Activated CD4-positive, alpha-beta T cell treated with anti-CD3 and anti-CD28 coated beads for 36 hours (primary cell): ENCODE data around the gene DPH1. TPM values are rescaled to one million over a fixed set of nuclear protein-coding genes. Genes with fewer than 3 reads are reported as not detected.

ENCODE experiments used
- ATAC-seq: fragments of 200-7000 bp; cut with Tn5 transposase; one replicate; pipeline ENCODE4 v1.10.0; 2021; ENCODE audit warnings: mild to moderate bottlenecking, moderate library complexity
- CTCF ChIA-PET: fragments of 350-600 bp; sonication (Branson Sonifier 250); formaldehyde crosslinking; loops from one replicate; lab custom pipeline; 2021; ENCODE audit warnings: antibody characterized with exemption; lab: Charles Lee
- POLR2A ChIA-PET: fragments of 350-600 bp; sonication (Branson Sonifier 250); formaldehyde crosslinking; loops from one replicate; lab custom pipeline; 2021; ENCODE audit warnings: antibody characterized with exemption, inconsistent platforms; lab: Charles Lee
- DNase-seq: peaks from one replicate; pipeline ENCODE4 v3.0.0-alpha.2; 2020
- H3K27ac Mint-ChIP-seq: one replicate; pipeline ENCODE4 v1.8.0; 2021; ENCODE audit warnings: mixed read lengths
- H3K27me3 Mint-ChIP-seq: one replicate; pipeline ENCODE4 v1.8.0; 2021; ENCODE audit warnings: mixed read lengths
- H3K36me3 Mint-ChIP-seq: one replicate; pipeline ENCODE4 v1.8.0; 2021; ENCODE audit warnings: low read depth, mixed read lengths
- H3K4me1 Mint-ChIP-seq: one replicate; pipeline ENCODE4 v1.8.0; 2021; ENCODE audit warnings: mixed read lengths
- H3K4me3 Mint-ChIP-seq: one replicate; pipeline ENCODE4 v1.8.0; 2021; ENCODE audit warnings: mild to moderate bottlenecking, moderate library complexity, mixed read lengths
- H3K9me3 Mint-ChIP-seq: one replicate; pipeline ENCODE4 v1.8.0; 2021; ENCODE audit warnings: low read depth, mixed read lengths
- intact Hi-C, 2 experiments: fragments of 100-400 bp; cut with DNase I in 1 of 2; cut with micrococcal nuclease in 1 of 2; formaldehyde crosslinking; loops; one replicate each; pipeline versions ENCODE4 v1.14.2 to v1.15.1; 2022 to 2024; cut with DNase I, micrococcal nuclease
- total RNA-seq, 2 experiments: library from RNA; stranded (reverse); gene quantifications; one replicate each; pipeline ENCODE4 v1.2.3, GENCODE V29; 2021

DPH1 gene
- total RNA-seq, 2 experiments from 2014 or later = 29.1 to 37.0 TPM

DNA sequence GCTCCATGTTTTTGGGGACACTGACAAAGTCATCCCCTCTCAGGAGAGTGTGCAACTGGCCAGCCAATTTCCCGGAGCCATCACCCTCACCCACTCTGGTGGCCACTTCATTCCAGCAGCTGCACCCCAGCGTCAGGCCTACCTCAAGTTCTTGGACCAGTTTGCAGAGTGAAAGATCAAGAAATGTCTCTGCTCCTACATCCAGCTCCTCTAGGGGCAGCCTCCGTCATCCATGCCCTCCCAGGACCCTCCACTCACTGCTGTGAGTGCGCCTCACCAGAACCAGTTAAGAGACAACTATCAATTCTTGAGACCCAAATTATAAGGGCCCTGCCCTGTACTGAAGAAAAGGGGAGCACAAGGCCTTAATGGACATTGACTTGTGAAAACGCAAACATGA lies 13.0 kb downstream of the DPH1 start:
- ChIA-PET CTCF (interaction anchor here (0.5 kb wide), 1 partner anchor 175 kb away, joined by 3 read pairs; no protein-coding TSS in a partner anchor), POLR2A (no interaction called here)
- intact Hi-C loops = loop anchor here (2.0 to 5.0 kb wide), 3 partner anchors 326 to 394 kb away; partner anchors contain the start of gene RILP (in 1 of the 2)
- H3K27ac Mint-ChIP-seq = peak overlapping the region; percentile 95
- H3K4me1 Mint-ChIP-seq = peaks cover 23% of the 10 kb centered on the region
- peak overlapping the region; percentile 95 for H3K4me3 Mint-ChIP-seq
- no peaks in the 10 kb centered on the region for H3K9me3 Mint-ChIP-seq
- H3K27me3 Mint-ChIP-seq = no peaks in the 10 kb centered on the region
- DNase-seq (no peak), ATAC-seq (no peak)
- peaks cover 26% of the 10 kb centered on the region for H3K36me3 Mint-ChIP-seq

DNA sequence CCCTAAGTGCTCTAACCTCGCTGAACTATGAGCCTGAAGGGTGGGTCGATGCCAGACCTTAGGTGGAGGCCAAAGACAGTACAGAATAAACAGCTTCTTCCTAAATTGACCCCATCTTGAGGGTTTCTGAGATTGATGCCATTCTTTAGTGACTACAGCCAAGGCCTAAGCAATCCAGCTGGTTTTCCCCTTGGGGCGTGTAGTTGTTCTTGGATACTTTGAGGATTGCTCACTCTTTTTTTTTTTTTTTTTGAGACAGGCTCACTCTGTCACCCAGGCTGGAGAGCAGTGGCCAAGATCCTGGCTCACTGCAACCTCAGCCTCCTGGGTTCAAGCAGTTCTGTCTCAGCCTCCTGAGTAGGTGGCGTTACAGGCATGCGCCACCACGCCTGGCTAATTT lies 13.8 kb downstream of the DPH1 start:
- POLR2A ChIA-PET = no interaction called here
- CTCF ChIA-PET = no interaction called here
- H3K4me3 Mint-ChIP-seq = peak overlapping the region; percentile 95
- ATAC-seq (no peak), DNase-seq (no peak)
- H3K27me3 Mint-ChIP-seq = no peaks in the 10 kb centered on the region
- peaks cover 23% of the 10 kb centered on the region for H3K36me3 Mint-ChIP-seq
- no peaks in the 10 kb centered on the region for H3K9me3 Mint-ChIP-seq
- H3K4me1 Mint-ChIP-seq = peaks cover 26% of the 10 kb centered on the region
- intact Hi-C loops = loop anchor here (2.0 to 5.0 kb wide), 3 partner anchors 326 to 395 kb away; partner anchors contain the start of gene RILP (in 1 of the 2)
- peak overlapping the region; percentile 95 for H3K27ac Mint-ChIP-seq

DNA sequence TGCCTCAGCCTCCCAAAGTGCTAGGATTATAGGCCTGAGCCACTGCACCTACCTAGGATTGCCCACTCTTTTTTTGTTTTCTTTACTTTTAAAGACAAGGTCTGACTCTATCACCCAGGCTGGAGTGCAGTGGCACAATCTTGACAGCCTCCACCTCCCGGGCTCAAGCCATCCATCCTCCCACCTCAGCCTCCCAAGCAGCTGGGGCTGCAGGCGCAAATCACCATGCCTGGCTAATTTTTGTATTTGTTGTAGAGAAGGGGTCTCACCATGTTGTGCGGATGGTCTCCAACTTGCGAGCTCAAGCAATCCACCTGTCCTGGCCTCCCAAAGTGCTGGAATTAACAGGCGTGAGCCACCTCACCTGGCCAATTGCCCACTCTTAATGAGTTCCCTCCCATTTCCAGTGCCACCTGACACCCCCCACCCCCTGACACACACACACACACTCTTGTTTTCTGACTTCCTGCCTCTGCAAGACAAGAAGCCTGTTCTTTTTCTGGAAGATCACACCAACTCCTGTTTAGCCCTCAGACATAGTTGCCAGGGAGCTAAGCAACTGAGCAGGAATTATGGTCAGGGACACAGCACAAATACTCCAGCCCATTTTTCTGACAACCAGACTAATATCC lies 14.4 kb downstream of the DPH1 start:
- intact Hi-C loops = loop anchor here in 1 of 2 experiments (5.0 kb wide), 2 partner anchors 327 to 348 kb away; no protein-coding TSS in a partner anchor
- POLR2A ChIA-PET = no interaction called here
- ATAC-seq (no peak), DNase-seq (no peak)
- Mint-ChIP-seq H3K4me1 (peaks cover 32% of the 10 kb centered on the region), H3K9me3 (no peaks in the 10 kb centered on the region), H3K4me3 (no peak overlapping the region), H3K36me3 (peaks cover 23% of the 10 kb centered on the region), H3K27me3 (no peaks in the 10 kb centered on the region), H3K27ac (peak overlapping the region; percentile 39)
- CTCF ChIA-PET = interaction anchor here (1.1 kb wide), 1 partner anchor 11 kb away, joined by 3 read pairs; no protein-coding TSS in a partner anchor

DNA sequence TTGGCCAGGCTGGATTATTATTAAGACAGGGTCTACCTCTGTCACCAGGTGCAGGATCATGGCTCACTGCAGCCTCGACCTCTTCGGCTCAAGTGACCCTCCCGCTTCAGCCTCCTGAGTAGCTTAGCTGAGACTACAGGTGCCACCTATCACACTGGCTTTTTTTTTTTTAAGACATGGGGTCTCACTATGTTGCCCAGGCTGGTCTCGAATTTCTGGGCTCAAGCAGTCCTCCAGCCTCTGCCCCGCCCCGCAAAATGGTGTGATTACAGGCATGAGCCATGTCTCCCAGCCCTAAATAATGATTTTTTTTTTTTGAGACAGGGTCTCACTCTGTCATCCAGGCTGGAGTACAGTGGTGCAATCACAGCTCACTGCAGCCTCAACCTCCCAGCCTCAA lies 17.6 kb downstream of the DPH1 start:
- no peak overlapping the region for H3K4me3 Mint-ChIP-seq
- H3K4me1 Mint-ChIP-seq = peaks cover 31% of the 10 kb centered on the region
- no peak overlapping the region for H3K27ac Mint-ChIP-seq
- ChIA-PET CTCF (interaction anchor here (0.6 to 1.9 kb wide), 5 partner anchors 11 to 369 kb away, joined by 3 to 7 read pairs (median 3); partner anchors contain the start of gene DPH1), POLR2A (no interaction called here)
- intact Hi-C loops = loop anchor here in 1 of 2 experiments (5.0 kb wide), 1 partner anchor 355 kb away; the partner anchor contains the start of gene MNT
- no peak for ATAC-seq
- H3K9me3 Mint-ChIP-seq = no peaks in the 10 kb centered on the region
- no peak for DNase-seq
- peaks cover 16% of the 10 kb centered on the region for H3K36me3 Mint-ChIP-seq
- H3K27me3 Mint-ChIP-seq = peaks cover 7% of the 10 kb centered on the region

DNA sequence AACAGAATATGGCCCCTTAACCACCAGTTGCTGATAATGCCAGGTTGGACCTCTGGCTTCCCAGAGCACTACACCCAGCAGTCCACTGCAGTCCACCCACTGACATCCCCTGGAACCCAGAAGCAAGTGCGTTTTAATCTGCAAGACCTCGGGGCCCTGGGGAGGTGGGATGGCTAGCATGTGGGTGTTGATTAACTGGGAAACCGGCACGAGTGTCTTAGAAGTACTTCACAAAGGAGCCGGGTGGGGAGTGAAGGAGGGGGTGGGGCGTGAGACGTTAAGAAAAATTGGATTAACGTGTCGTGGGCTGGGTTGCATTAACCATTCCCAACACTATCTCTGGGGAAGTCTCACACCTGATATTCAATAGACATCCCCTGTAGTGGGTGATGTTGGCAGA lies 18.9 kb downstream of the DPH1 start:
- H3K27ac Mint-ChIP-seq = no peak overlapping the region
- peaks cover 7% of the 10 kb centered on the region for H3K36me3 Mint-ChIP-seq
- H3K4me1 Mint-ChIP-seq = peaks cover 27% of the 10 kb centered on the region
- peak overlapping the region; percentile 72 for H3K4me3 Mint-ChIP-seq
- DNase-seq (no peak), ATAC-seq (no peak)
- H3K9me3 Mint-ChIP-seq = no peaks in the 10 kb centered on the region
- ChIA-PET POLR2A (no interaction called here), CTCF (interaction anchor here (0.5 to 0.7 kb wide), 4 partner anchors 8 to 138 kb away, joined by 3 to 5 read pairs (median 4); partner anchors contain the start of gene DPH1)
- peaks cover 11% of the 10 kb centered on the region for H3K27me3 Mint-ChIP-seq
- intact Hi-C loops = loop anchor here (1.0 to 5.0 kb wide), 2 partner anchors 343 to 353 kb away; partner anchors contain the start of gene MNT (in 1 of the 2)

DNA sequence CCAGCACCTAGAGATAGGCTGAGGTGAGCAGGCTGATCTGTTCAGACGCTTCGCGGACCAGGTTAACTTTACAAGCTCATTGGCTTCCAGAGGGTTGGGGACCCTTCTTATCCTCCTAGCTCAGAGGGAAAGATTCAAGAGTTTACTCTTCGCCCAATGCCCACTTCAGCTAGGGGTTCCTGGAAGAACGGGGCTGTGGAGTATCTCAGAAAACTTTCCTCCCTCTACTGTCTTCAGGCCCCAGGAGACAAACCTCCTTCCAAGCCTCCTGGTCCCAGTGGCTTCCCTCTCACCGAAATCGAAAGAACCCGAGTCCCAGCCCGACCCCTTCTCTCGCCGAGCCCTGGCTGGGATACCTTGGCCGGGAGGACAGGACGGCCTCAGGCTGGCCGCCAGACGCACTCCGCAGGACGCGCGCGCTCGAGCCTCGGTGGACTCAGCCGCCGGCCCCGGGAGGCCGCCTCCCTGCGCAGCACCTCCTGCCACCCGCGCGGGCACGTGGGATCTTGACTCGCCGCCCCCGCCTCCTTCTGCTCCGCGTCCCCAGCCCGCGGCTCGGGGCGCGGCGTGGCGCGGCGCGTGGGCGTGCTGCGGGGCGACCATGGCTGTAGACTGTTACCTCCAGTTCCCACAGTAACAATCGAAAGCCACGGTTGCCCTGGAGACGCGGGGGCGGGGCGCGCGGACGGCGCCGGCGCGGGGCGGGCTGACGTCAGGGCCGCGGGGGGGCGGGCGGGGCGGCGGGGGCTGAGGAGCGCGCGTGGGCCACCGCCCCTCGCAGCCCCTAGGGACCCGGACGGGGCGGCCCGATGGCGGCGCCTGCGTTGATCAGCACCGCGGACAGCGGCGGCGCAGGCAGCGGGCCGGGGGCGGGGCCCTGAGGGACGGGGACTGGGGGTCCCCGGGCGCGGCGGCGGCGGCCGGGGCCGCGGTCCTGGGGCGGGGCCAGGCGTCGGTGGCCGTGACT lies 19.7 kb downstream of the DPH1 start:
- H3K36me3 Mint-ChIP-seq = peaks cover 5% of the 10 kb centered on the region
- POLR2A ChIA-PET = no interaction called here
- CTCF ChIA-PET = interaction anchor here (0.7 kb wide), 1 partner anchor 20 kb away, joined by 3 read pairs; the partner anchor contains the start of gene DPH1
- peak; percentile 92 for DNase-seq
- peaks cover 11% of the 10 kb centered on the region for H3K27me3 Mint-ChIP-seq
- no peaks in the 10 kb centered on the region for H3K9me3 Mint-ChIP-seq
- no peak overlapping the region for H3K27ac Mint-ChIP-seq
- H3K4me3 Mint-ChIP-seq = peak overlapping the region; percentile 72
- intact Hi-C loops = loop anchor here (1.0 to 5.0 kb wide), 10 partner anchors 38 to 663 kb away; partner anchors contain the start of genes MNT (in 2 of the 2), CLUH (in 1 of the 2), SGSM2 (in 1 of the 2) and SMG6 (in 1 of the 2)
- peak; percentile 31 for ATAC-seq
- peaks cover 29% of the 10 kb centered on the region for H3K4me1 Mint-ChIP-seq

DNA sequence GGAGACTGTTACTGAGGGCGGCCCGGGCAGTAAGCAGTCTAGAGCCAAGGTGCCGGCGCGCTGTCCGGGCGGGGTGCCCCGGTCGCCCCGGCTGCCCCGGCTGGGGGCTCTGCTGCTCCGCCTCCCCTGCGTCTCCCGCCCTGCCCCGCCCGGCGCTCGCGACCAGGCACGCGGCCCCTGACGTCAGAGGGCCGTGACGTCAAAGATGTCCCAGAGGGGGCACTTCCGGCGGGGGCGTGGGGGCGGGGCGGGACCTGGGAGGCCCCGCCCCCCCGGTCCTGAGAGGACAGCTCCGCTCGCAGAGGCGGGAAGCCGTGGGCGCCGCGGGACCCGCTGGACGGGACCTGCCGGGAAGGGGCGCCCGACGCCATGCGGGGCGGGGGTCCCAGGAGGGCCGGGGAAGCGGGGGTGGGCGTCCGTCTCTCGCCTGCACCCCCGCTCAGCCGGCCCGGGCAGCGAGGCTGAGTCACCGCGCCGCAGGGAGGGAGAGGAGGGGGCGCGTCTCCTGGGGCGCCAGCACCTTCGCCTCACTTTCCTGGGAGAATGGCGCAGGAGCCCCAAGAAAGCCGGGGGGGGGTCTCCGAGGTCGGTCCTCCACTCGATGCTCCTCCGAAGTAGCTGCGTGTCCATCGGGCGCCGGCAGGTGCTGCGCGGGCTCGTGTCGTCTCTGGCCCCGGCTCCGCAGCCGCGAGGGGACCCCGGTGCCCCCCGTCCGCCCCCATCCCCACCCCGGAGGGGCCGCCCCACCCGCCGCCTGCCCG lies 20.5 kb downstream of the DPH1 start:
- Mint-ChIP-seq H3K4me3 (no peak overlapping the region), H3K36me3 (peaks cover 1% of the 10 kb centered on the region), H3K27me3 (peaks cover 11% of the 10 kb centered on the region), H3K4me1 (peaks cover 27% of the 10 kb centered on the region), H3K27ac (no peak overlapping the region), H3K9me3 (no peaks in the 10 kb centered on the region)
- intact Hi-C loops = loop anchor here (1.0 to 5.0 kb wide), 8 partner anchors 37 to 662 kb away; partner anchors contain the start of genes CLUH (in 1 of the 2), MNT (in 1 of the 2), SGSM2 (in 1 of the 2) and SMG6 (in 1 of the 2)
- ATAC-seq (peak; percentile 10), DNase-seq (peak; percentile 87)
- ChIA-PET CTCF (no interaction called here), POLR2A (no interaction called here)

- no peak for ATAC-seq
- ChIA-PET POLR2A (interaction anchor here (0.8 kb wide), 1 partner anchor 215 kb away, joined by 3 read pairs; no protein-coding TSS in a partner anchor), CTCF (interaction anchor here (0.6 to 1.0 kb wide), 3 partner anchors 19 to 251 kb away, joined by 3 to 6 read pairs (median 3); no protein-coding TSS in a partner anchor)
- H3K27ac Mint-ChIP-seq = no peak overlapping the region
- H3K27me3 Mint-ChIP-seq = peaks cover 11% of the 10 kb centered on the region
- H3K4me3 Mint-ChIP-seq = peak overlapping the region; percentile 43
- no peaks in the 10 kb centered on the region for H3K9me3 Mint-ChIP-seq
- peak; percentile 52 for DNase-seq
- intact Hi-C loops = loop anchor here (5.0 kb wide), 5 partner anchors 36 to 661 kb away; partner anchors contain the start of genes CLUH (in 1 of the 2), SGSM2 (in 1 of the 2) and TSR1 (in 1 of the 2)
- peaks cover 27% of the 10 kb centered on the region for H3K4me1 Mint-ChIP-seq
- peaks cover 1% of the 10 kb centered on the region for H3K36me3 Mint-ChIP-seq
Observed at GRCh38 chr17:2051061-2051932, 21.3 kb downstream of the DPH1 start.

DNA sequence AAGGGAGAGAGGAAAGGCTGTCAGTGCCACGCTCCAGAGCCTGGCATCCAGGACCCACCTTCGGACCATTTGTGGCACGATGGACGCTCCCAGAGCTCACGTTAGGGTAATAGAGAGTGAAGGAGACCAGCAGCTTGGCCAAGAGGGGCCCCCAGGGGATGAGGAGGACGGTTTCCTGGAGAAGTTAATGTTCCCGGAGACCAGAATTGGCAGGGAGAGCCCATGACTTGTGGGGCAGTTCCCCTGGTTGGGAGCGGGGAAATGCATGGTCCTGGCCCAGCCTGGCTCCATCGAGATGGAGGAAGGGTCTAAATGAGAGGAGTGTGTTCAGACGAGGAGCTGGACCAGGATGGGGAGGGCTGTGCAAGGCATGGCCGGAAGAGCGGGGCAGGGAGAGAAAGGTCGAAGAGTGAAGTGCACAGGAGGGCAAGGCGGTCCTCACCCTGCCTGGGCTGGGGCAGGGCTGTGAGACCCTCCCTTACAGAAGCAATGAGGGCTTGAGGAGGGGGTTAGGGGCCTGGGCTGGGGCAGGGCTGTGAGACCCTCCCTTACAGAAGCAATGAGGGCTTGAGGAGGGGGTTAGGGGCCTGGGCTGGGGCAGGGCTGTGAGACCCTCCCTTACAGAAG lies 22.1 kb downstream of the DPH1 start:
- H3K4me3 Mint-ChIP-seq = peak overlapping the region; percentile 24
- ATAC-seq (no peak), DNase-seq (no peak)
- ChIA-PET POLR2A (interaction anchor here (0.8 kb wide), 1 partner anchor 214 kb away, joined by 3 read pairs; no protein-coding TSS in a partner anchor), CTCF (interaction anchor here (0.6 to 1.0 kb wide), 3 partner anchors 18 to 250 kb away, joined by 3 to 6 read pairs (median 3); no protein-coding TSS in a partner anchor)
- peaks cover 13% of the 10 kb centered on the region for H3K27me3 Mint-ChIP-seq
- intact Hi-C loops = loop anchor here (5.0 kb wide), 5 partner anchors 35 to 660 kb away; partner anchors contain the start of genes CLUH (in 1 of the 2), SGSM2 (in 1 of the 2) and TSR1 (in 1 of the 2)
- H3K27ac Mint-ChIP-seq = no peak overlapping the region
- peaks cover 27% of the 10 kb centered on the region for H3K4me1 Mint-ChIP-seq
- H3K9me3 Mint-ChIP-seq = no peaks in the 10 kb centered on the region
- H3K36me3 Mint-ChIP-seq = peaks cover 3% of the 10 kb centered on the region
